ENCODE measurements around the gene NMRAL1. TPM values are rescaled to one million over a fixed set of nuclear protein-coding genes. Genes with fewer than 3 reads are reported as not detected.

NMRAL1 gene
- total RNA-seq, 2 donors from 2014 or later, result 18.8 to 25.3 TPM

GRCh38 chr16:4435337-4436067 is 38.9 kb downstream of the NMRAL1 start:
- intact Hi-C loops (cut with DNase I), result no loop called here

GRCh38 chr16:4433914-4434787 is 40.3 kb downstream of the NMRAL1 start:
- DNase-seq (ENCODE audit: low spot score), result no peak
- intact Hi-C loops (cut with DNase I), result no loop called here

More at GRCh38 chr16:4435337-4436067, 38.9 kb downstream of the NMRAL1 start:
- no peak for DNase-seq (ENCODE audit: low spot score)

- intact Hi-C loops (cut with DNase I), result no loop called here
- DNase-seq (ENCODE audit: low spot score), result no peak
Observed at GRCh38 chr16:4433228-4433627, 41.2 kb downstream of the NMRAL1 start.

- intact Hi-C loops (cut with DNase I), result no loop called here
- DNase-seq (ENCODE audit: low spot score), result no peak
Observed at GRCh38 chr16:4431023-4431422, 43.4 kb downstream of the NMRAL1 start.

GRCh38 chr16:4428500-4428899 is 45.9 kb downstream of the NMRAL1 start:
- intact Hi-C loops (cut with DNase I), result no loop called here
- no peak for DNase-seq (ENCODE audit: low spot score)

GRCh38 chr16:4426722-4427372 is 47.6 kb downstream of the NMRAL1 start:
- intact Hi-C loops (cut with DNase I), result no loop called here
- no peak for DNase-seq (ENCODE audit: low spot score)

- no peak for DNase-seq (ENCODE audit: low spot score)
Observed at GRCh38 chr16:4426021-4426684, 48.3 kb downstream of the NMRAL1 start.

GRCh38 chr16:4425378-4426020 is 48.9 kb downstream of the NMRAL1 start, which contains the start of gene DNAJA3:
DNAJA3 (plus strand) TSS chr16:4425868; CDS start chr16:4425882, 14 bp downstream.
- intact Hi-C loops (cut with DNase I), result no loop called here
- peak; percentile 97 for DNase-seq (ENCODE audit: low spot score)

More at GRCh38 chr16:4426021-4426684, 48.3 kb downstream of the NMRAL1 start:
- intact Hi-C loops (cut with DNase I), result no loop called here

- intact Hi-C loops (cut with DNase I), result no loop called here
Observed at GRCh38 chr16:4420505-4421105, 53.8 kb downstream of the NMRAL1 start.

GRCh38 chr16:4419402-4419959 is 54.9 kb downstream of the NMRAL1 start:
- intact Hi-C loops (cut with DNase I), result loop anchor here in 1 of 2 donors (10.0 kb wide), 1 partner anchor 145 kb away; the partner anchor contains the start of gene TFAP4
- DNase-seq (ENCODE audit: low spot score), result no peak

More at GRCh38 chr16:4420505-4421105, 53.8 kb downstream of the NMRAL1 start:
- DNase-seq (ENCODE audit: low spot score), result no peak

GRCh38 chr16:4416200-4417032 is 58.0 kb downstream of the NMRAL1 start, which contains the start of gene CORO7:
CORO7 (minus strand) TSS chr16:4416596; CDS start chr16:4416518, 78 bp downstream.
- intact Hi-C loops (cut with DNase I), result loop anchor here in 1 of 2 donors (10.0 kb wide), 1 partner anchor 142 kb away; the partner anchor contains the start of gene TFAP4
- peak; percentile 99 for DNase-seq (ENCODE audit: low spot score)

GRCh38 chr16:4415538-4416199 is 58.8 kb downstream of the NMRAL1 start:
- DNase-seq (ENCODE audit: low spot score), result peak; percentile 88
- intact Hi-C loops (cut with DNase I), result loop anchor here in 1 of 2 donors (10.0 kb wide), 1 partner anchor 141 kb away; the partner anchor contains the start of gene TFAP4

- intact Hi-C loops (cut with DNase I), result loop anchor here in 1 of 2 donors (10.0 kb wide), 1 partner anchor 140 kb away; the partner anchor contains the start of gene TFAP4
Observed at GRCh38 chr16:4414187-4414917, 60.1 kb downstream of the NMRAL1 start.

GRCh38 chr16:4412854-4413253 is 61.6 kb downstream of the NMRAL1 start:
- no peak for DNase-seq (ENCODE audit: low spot score)
- intact Hi-C loops (cut with DNase I), result loop anchor here in 1 of 2 donors (10.0 kb wide), 1 partner anchor 138 kb away; the partner anchor contains the start of gene TFAP4

More at GRCh38 chr16:4414187-4414917, 60.1 kb downstream of the NMRAL1 start:
- no peak for DNase-seq (ENCODE audit: low spot score)

- no peak for DNase-seq (ENCODE audit: low spot score)
- intact Hi-C loops (cut with DNase I), result loop anchor here in 1 of 2 donors (10.0 kb wide), 1 partner anchor 137 kb away; the partner anchor contains the start of gene TFAP4
Observed at GRCh38 chr16:4412159-4412558, 62.3 kb downstream of the NMRAL1 start.
